Renal cortex interstitium (tissue), 15 donors: ENCODE measurements around the gene TFPI. TPM values are rescaled to one million over a fixed set of nuclear protein-coding genes. Genes with fewer than 3 reads are reported as not detected.
"Not testable (repeated sequence)": the region's sequence is repeated elsewhere in the genome, so short reads cannot be mapped to it uniquely, and the experiment has no call there.

ENCODE experiments used
- DNase-seq, 11 donors: peaks; one replicate each; pipeline ENCODE4 v3.0.0-alpha.2; 2013; ENCODE audit warnings: low read depth in 9 of 11, low spot score in 4 of 11; ENCODE audit errors: extremely low read depth in 1 of 11
- long read RNA-seq, 16 experiments: transcript quantifications; one replicate each; lab custom pipeline, GENCODE V29; 2026
- polyA plus RNA-seq, 3 donors: library from polyadenylated mRNA; unstranded; fragments of 120-200 nt; gene quantifications; one replicate each; pipeline ENCODE4 v1.2.1, GENCODE V29; 2013; ENCODE audit not compliant: insufficient read length in 3 of 3

TFPI gene
- 10 to 100 TPM; 32.9 to 41.6 (median 33.8) TPM for polyA plus RNA-seq
- long read RNA-seq, donor 1, partial matches to known transcripts = 0 of 4 reads
- long read RNA-seq, donor 1, other reads (novel, unspliced or antisense) = 0 of 4 reads
- long read RNA-seq, donor 2, partial matches to known transcripts = 0 of 8 reads
- long read RNA-seq, donor 2, other reads (novel, unspliced or antisense) = 0 of 8 reads
- long read RNA-seq, donor 3, transcript TFPI-201 (8 exons, 3,885 nt) = major isoform, 6 of 9 reads
- long read RNA-seq, donor 3, partial matches to known transcripts = 0 of 9 reads
- long read RNA-seq, donor 3, other reads (novel, unspliced or antisense) = 0 of 9 reads
- long read RNA-seq, donor 4, transcript TFPI-201 (8 exons, 3,885 nt) = major isoform, 5 of 8 reads
- long read RNA-seq, donor 4, partial matches to known transcripts = 0 of 8 reads
- long read RNA-seq, donor 4, other reads (novel, unspliced or antisense) = 0 of 8 reads
- long read RNA-seq, donor 5 = 0 reads
- long read RNA-seq, donor 6, partial matches to known transcripts = 0 of 6 reads
- long read RNA-seq, donor 6, other reads (novel, unspliced or antisense) = 0 of 6 reads
- long read RNA-seq, donor 7, partial matches to known transcripts = 0 of 7 reads
- long read RNA-seq, donor 7, other reads (novel, unspliced or antisense) = 0 of 7 reads
- long read RNA-seq, donor 8, transcript TFPI-201 (8 exons, 3,885 nt) = major isoform, 6 of 9 reads
- long read RNA-seq, donor 8, partial matches to known transcripts = 0 of 9 reads
- long read RNA-seq, donor 8, other reads (novel, unspliced or antisense) = 0 of 9 reads
- long read RNA-seq, donor 9, partial matches to known transcripts = 0 of 5 reads
- long read RNA-seq, donor 9, other reads (novel, unspliced or antisense) = 0 of 5 reads
- long read RNA-seq, donor 10, transcript TFPI-201 (8 exons, 3,885 nt) = major isoform, 5 of 5 reads
- long read RNA-seq, donor 10, partial matches to known transcripts = 0 of 5 reads
- long read RNA-seq, donor 10, other reads (novel, unspliced or antisense) = 0 of 5 reads
- long read RNA-seq, donor 11, transcript TFPI-201 (8 exons, 3,885 nt) = major isoform, 5 of 6 reads
- long read RNA-seq, donor 11, partial matches to known transcripts = 0 of 6 reads
- long read RNA-seq, donor 11, other reads (novel, unspliced or antisense) = 0 of 6 reads
- long read RNA-seq, donor 12 = 0 reads
- long read RNA-seq, donor 13, transcript TFPI-201 (8 exons, 3,885 nt) = major isoform, 16 of 16 reads
- long read RNA-seq, donor 13, partial matches to known transcripts = 0 of 16 reads
- long read RNA-seq, donor 13, other reads (novel, unspliced or antisense) = 0 of 16 reads
- long read RNA-seq, donor 14, transcript TFPI-201 (8 exons, 3,885 nt) = major isoform, 6 of 8 reads
- long read RNA-seq, donor 14, partial matches to known transcripts = 0 of 8 reads
- long read RNA-seq, donor 14, other reads (novel, unspliced or antisense) = 0 of 8 reads
- long read RNA-seq, donor 15, partial matches to known transcripts = 0 of 2 reads
- long read RNA-seq, donor 15, other reads (novel, unspliced or antisense) = 0 of 2 reads
- long read RNA-seq, donor 16, transcript TFPI-201 (8 exons, 3,885 nt) = major isoform, 10 of 14 reads
- long read RNA-seq, donor 16, partial matches to known transcripts = 0 of 14 reads
- long read RNA-seq, donor 16, other reads (novel, unspliced or antisense) = 0 of 14 reads

DNA sequence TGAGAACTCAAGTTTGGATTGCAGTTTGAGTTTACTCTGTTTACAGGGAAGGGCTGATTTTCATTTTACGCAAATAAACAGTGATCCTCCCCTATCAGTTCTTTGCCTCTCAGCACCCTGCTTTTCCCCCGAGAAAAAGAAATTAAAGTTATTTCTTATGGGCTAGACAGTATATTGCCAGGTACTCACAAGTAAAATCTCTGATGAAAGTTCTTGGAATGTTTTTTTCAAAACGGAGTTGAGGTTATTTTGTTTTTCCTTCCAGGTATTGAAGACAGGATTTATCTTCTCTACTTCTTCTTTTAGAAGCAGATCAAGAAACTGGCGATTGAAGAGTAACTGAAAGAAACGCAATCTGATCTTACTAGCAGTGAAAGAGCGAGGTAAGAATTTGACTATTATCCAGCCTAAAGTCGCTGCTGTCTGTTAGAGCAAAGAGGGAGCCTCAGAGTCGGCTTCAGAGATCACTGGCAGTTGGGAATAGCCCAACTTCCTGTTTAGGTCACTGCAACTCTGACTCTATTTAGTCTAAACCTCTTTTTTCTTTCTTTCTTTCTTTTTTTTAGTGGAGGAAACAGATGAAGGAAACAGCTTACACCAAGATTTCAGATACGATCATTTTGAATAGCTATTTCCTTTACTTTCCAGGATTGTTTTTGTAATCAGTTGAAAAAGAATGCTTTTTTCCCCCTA lies at the start of gene TFPI:
Gene TFPI (minus strand): TSS at position 425 of the 693 bp plus-strand sequence. CDS start 50,667 bp downstream, outside the sequence.
- peak in 3 of 11 donors; percentile 26 to 40 (median 34) for DNase-seq

DNA sequence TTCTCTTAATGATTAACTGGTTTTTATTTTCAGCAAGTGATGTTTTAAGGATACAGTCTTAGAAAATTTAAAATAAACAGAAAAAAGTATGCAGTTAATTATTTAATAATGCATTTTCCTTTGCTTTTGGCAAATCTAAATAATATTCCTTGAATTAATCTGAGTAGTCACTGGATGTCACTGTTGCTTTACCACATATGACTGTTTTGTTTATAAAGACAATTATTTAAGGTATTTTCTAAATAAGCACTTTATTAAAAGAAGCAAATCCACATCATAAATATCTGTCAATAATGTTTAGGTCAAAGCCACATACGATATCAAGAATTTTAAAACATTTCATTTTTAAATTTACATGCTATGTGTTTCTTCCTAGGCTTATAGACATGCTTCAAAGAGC lies 40.6 kb upstream of the TFPI start:
- no peak for DNase-seq

- DNase-seq = no peak
Observed at GRCh38 chr2:187593697-187594096, 39.5 kb upstream of the TFPI start.

- no peak for DNase-seq
Observed at GRCh38 chr2:187593098-187593497, 38.9 kb upstream of the TFPI start.

DNA sequence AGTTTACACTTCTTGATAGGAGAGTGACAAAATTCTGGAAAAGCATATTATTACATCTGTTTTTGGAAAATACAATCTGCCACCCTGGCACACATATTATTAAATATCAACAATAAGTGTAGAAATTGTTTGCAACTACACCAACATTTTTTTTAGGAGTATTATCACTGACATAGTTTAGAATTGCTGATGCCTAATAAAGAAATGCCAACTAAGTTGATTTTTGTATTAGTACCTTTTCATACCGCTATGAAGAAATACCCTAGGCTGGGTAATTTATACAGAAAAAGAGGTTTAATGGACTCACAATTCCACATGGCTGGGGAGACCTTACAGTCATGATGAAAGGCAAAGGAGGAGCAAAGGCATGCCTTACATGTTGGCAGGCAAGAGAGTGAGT lies 35.9 kb upstream of the TFPI start:
- no peak for DNase-seq

DNA sequence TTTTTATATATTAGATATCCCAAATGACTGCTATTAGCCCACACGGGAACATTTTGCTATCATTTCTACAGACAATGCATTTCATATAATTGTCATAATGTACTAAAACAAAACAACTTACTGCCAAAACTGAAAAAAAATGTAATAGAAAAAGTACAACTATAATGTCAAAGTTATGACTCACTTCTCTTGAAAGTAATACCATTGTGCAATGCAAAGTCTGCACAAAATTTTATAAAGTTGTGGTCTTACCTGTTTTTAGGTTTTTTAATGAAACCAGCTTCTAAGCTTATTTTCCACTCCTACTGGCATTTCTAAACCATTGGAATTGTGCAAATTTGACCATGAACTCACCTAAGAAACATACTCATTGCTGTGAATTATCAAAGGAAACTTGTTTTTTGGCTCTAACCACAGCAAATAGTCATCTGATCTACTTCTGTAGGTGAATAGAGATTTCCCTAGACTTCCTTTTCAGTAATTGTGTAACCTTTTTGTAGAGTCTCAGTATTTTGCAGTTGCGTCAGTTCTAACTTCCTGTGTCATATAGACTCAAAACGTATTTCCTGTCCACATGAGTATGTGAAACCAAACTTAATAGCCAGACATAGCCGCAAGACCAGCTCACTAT lies 31.9 kb upstream of the TFPI start:
- no peak for DNase-seq

- peak in 4 of 11 donors; percentile 15 to 41 (median 25) for DNase-seq
Observed at GRCh38 chr2:187581125-187581896, 27.1 kb upstream of the TFPI start.

DNA sequence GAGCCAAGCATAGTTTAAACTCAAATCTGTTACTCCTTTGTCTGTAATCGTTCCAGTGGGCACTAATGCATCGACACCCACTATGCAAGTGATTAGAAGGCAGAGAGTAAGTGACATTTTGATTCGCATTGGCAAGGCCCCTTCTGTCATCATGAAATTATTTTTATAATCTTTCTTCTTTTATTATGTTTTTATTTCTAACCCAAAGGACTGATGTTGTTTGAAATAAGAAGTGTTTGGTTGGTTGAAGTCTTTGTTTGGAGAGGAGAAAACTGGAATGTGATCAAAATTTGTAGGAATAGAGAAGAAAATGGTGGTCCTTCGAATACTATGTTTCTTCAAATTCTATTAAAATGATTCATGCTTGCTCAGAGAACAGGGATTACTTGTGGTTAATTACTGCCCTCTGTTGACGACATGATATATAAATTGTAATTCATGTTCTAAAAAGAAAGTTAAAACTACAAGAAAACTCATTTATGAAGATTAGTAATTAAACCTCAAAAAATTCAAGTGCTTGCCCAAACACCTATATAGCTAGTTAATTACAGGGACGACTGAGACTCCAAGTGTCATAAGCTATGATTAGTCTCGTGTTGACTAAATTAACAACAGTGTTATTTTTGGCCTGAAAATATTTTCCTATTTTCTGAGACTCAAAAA lies 26.4 kb upstream of the TFPI start:
- peak in 10 of 11 donors; percentile 23 to 57 (median 38) for DNase-seq

DNA sequence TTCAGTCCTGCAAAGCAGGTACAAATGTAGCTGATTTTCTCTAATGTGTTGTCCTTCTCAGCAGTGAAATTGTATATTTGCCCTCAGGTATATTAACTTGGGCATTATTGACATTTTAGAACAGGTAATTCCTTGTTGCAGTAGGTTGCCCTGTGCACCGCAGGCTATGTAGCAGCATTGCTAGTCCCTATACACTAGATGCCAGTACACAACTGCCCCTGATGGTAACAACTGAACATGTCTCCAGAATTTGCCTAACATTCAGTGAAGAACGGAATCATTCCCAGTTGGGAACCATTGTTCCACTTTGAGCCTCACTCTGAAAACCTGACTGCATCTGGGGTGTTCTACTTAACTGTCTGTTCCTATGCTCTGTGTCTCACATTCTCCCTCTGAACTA lies 23.1 kb upstream of the TFPI start:
- no peak for DNase-seq

DNA sequence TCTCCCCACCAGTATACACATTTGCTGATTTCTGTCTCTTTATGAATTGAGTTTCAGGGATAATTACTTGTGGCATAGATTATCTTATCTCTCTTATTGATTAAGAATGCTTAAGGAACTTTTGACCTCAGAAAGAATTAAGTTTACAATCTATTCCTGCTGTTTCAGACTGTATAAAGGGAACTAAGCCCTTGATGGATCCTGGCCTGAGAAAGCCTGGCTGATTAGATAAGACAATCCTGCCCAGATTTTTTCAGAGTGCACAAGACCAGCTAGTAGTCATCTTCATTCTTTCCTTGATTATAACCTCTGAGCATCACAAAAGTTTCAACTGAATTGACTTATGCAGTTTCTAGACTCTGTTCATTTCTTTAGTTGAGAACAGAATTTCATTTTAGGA lies 22.7 kb upstream of the TFPI start:
- no peak for DNase-seq

- DNase-seq = no peak
Observed at GRCh38 chr2:187575751-187576067, 21.5 kb upstream of the TFPI start.

DNA sequence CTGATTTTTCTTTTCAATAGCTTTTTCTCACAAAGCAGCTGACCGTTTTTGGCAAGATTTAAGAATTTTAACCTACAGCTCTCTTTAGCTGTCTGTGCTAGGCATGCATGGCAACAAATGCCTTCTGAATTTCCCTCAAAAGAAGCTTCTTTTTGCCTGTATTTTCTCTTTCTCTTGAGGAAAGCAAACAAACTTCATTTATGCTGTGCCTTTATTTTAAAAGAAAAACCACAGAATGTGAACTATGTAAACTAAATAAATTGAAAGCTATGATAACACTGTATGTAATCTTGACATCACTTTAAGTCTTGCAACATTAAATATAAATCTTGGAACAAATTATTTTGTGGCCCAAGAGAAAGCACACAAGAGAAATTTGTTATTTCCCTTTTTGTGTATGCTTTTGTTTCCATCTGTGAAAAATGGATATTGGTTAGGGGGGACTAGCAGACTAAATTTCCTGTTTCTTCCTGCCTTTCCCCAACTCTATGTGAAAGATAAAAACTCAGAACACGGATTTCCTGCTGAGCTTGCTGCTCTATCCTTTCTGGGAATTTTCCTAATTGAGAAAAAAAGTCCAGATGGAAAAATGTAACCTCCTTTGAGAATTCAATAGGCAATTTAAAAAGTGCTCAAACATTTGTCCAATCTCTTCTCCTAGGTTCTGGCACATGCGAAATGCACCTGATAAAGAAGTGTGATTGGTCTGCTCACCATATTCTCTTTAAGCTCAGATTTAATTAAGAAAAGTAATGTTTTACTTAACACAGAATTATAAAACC lies 20.9 kb upstream of the TFPI start:
- no peak for DNase-seq

GRCh38 chr2:187573722-187574121 lies 19.5 kb upstream of the TFPI start:
- no peak for DNase-seq

DNA sequence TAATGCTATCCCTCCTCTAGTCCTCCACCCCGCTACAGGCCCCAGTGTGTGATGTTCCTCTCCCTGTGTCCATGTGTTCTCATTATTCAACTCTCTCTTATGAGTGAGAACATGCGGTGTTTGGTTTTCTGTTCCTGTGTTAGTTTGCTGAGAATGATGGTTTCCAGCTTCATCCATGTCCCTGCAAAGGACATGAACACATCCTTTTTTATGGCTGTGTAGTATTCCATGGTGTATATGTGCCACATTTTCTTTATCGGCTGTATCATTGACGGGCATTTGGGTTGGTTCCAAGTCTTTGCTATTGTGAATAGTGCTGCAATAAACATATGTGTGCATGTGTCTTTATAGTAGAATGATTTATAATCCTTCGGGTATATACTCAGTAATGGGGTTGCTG lies 17.8 kb upstream of the TFPI start:
- DNase-seq = not testable (repeated sequence)

GRCh38 chr2:187569571-187569970 lies 15.3 kb upstream of the TFPI start:
- no peak for DNase-seq

- no peak for DNase-seq
Observed at GRCh38 chr2:187569042-187569441, 14.8 kb upstream of the TFPI start.
